CD4-positive, alpha-beta T cell treated with Interleukin-15 for 4 hours (primary cell): ENCODE measurements around the gene VPS13D.
A peak's percentile ranks its signal among the peaks of the same experiment; 100 is the strongest.
"Not testable (repeated sequence)": the region's sequence is repeated elsewhere in the genome, so short reads cannot be mapped to it uniquely, and the experiment has no call there.

Experiments
- DNase-seq: peaks from one replicate; pipeline ENCODE4 v3.0.0-alpha.2; 2020; ENCODE audit warnings: low spot score

Gene VPS13D

DNA sequence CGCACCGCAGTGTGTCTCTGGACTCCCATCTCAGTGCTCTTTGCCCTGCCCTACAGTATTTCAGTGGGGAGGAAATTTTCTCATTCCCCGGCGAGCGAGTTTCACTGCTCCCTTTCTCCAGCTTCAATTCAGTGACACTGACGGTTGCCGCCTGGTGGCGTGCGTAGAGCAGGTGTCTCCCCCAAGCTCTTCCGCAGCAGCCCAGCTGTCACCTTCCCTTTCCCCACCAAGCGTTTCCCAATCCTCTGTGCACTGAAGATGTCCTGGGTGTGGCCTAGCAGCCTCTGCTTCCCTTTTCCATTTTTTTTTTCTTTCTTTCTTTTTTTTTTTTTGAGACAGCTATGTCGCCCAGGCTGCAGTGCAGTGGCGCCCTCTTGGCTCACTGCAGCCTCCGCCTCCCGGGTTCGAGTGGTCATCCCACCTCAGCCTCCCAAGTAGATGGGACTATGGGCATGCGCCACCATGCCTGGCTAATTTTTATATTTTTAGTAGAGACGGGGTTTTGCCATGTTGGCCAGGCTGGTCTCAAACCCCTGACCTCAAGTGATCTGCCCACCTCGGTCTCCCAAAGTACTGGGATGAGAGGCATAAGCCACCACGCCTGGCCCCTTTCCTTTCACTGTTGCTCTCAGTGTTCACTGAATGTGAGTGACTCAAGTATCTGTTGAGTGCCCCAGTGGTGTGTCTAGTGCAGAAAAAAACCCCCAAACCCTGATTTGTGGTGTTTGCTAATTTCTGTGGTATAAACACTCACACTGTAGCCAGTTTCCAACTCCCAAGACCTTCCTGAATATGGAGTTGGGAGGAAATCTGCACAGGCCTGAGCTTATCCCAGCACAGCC is 33.0 kb upstream of the VPS13D start:
- DNase-seq, result no peak

DNA sequence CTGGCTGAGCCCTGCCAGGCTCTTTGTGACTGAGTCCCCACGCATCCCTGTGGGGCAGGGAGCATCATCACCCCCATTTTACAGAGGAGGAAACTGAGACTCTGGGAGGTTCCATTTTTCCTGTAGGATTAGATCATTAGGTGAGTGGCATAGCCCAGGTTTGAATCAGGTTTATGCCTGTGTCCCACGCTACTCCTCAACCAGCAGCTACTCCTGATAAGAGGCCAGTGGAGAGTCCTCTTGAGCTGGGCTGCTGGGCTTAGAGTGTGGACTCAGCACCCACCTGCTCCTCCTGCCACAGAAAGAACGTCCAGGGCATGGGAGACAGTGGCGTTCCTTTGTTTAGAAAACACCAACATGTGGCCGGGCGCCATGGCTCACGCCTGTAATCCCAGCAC is 32.3 kb upstream of the VPS13D start:
- DNase-seq, result no peak

DNA sequence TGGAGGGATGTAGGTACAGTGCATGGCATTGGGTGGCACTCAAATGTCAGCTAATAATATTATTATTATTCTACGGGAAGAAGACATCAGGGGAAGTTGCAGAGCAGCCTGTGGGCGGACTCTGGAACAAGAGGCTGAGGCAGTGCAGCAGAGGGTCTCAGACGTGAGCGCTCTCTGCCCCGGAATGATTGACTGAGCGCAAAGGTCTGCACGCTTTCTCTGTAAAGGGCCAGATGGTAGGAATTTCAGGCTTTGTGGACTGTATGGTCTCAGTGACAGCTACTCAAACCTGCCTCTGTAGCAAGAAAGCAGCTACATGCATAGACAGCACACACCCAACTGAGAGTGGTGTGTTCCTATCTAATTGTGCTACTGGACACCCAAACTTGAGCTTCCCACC is 29.6 kb upstream of the VPS13D start:
- DNase-seq, result no peak

- peak; percentile 29 for DNase-seq
Measured at GRCh38 chr1:12201352-12202189, 28.3 kb upstream of the VPS13D start.

DNA sequence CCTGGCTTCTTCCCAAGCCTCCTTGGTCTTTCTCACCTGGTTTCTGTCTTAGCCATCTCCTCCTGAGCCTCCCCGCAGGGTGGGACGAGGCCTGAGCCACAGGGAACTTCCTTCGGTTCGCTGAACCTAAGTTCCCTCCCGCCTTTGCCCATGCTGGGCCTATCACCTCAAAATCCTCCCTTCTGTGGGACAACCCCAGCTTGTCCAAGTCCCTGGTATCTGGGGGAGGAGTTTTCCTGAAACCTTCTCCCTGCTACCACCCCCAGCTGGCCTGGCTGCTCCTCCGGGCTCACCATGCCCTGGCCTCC is 27.7 kb upstream of the VPS13D start:
- no peak for DNase-seq

DNA sequence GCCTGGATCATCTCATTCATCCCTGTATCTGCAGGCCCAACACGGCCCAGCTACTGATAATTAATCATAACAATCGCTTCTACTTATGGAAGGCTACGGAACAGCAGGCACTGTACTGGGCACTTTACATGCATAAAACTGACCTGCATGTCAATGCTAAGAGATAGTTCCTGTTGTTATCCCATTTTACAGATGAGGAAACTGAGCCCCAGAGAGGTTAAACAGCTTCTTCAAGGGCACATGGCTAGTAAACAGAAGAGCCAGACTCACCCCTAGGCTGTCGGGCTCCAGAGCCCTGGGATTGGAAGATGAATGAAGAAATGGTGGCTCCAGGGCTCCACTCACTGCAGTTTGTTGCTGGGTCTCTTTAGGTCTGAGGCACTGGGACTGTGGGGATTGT is 27.3 kb upstream of the VPS13D start:
- DNase-seq, result no peak

GRCh38 chr1:12203216-12204007 is 26.4 kb upstream of the VPS13D start:
- DNase-seq, result no peak

- DNase-seq, result peak; percentile 38
Measured at GRCh38 chr1:12204140-12204539, 25.7 kb upstream of the VPS13D start.

DNA sequence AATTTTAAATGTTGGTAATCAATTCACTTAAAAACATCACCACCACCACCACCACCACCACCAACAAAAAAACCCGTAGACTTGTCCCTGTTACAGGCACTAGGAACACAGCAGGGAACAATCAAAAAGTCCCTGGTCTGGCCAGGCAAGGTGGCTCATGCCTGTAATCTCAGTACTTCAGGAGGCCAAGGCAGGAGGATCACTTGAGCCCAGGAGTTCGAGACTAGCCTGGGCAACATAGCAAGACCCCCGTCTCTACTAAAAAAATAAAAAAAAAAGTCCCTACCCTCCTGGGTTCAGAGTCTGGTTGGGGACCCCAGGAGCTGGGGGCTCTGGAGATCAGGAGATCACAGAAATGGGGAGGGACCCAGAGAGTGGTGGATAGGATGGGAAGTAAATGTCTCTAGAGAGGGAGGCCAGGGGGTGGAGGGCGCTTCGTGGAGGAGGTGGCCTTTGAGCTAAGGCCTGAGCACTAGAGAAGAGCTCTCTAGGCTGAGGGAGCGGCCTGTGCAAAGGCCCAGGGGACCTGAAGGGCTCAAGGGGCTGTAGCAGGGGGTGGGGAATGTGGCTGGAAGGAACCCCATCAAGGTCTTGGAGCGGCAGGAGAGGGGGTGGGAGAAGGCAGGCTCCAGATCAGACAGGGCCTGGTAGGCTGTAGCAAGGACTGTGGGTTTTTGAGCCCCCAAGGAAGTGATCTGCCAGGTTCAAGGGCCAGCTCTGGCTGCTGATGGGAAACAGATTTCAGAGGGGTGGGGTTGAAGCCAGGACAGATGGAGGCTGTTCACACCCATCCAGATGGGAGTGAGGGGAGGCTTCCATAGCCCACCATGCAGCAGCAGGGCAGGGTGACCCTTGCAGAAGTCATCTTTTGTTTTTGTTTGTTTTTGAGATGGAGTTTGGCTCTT is 24.8 kb upstream of the VPS13D start:
- no peak for DNase-seq

DNA sequence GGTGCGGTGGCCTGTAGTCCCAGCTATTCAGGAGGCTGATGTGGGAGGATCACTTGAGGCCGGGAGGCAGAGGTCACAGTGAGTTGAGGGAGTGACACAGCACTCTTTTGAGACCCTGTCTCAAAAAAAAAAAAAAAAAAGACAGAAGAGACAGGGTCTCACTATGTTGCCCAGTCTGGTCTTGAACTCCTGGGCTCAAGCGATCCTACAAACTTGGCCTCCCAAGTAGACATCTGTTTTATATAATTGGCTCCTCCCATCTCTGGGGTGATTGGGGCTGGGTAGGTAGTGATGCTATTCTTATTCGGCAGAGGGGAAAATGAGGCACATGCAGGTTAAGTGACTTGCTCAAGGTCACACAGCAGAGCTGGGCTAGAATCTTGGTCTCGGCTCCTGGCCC is 23.6 kb upstream of the VPS13D start:
- no peak for DNase-seq

GRCh38 chr1:12206792-12207424 is 22.9 kb upstream of the VPS13D start:
- DNase-seq, result no peak

GRCh38 chr1:12208271-12208670 is 21.6 kb upstream of the VPS13D start:
- no peak for DNase-seq

DNA sequence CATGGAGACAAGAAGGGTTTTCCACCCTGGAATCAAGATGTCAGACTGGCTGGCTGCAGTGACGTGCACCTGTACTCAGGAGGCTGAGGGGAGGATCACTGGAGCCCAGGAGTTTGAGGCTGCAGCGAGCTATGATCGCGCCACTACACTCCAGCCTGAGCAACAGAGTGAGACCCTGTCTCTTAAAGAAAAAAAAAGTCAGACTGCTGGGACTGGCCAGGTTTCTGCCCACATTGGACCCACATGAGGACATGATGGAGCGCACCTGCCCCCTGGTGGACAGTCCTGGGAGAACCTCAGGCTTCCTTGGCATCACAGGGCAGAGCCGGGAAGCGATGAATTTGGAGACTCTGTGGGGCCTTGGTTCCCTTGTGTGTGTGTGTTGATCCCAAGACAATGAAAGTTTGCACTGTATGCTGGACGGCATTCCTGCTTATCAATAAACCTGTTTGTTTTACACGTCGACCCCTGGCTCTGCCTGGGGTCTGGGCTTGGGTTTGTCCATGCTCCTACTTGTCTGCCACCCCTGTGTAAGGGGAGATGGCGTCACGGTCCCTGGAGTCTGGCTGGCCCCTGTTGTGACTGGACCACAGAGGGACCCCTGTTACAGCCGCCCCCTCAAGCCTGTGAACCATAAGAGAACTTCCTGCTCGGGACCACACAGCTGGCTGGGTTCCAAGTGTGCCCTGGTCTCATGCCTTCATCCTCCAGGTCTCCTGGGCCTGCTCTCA is 20.9 kb upstream of the VPS13D start:
- peak; percentile 84 for DNase-seq

DNA sequence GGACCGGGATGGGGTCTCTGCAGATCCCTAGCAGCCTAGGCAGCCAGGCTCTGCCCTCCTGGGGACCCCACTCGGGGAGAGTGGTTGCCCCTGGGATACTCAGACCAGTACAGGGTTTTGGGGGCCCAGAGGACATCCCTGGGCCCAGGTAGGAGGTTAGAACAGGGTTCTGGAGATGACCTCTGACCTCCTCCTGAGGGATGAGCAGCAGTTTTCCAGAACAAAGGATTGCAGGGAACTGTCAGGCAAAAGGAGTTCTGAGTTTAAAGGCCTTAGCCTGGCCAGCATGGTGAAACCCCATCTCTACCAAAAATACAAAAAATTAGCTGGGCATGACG is 20.4 kb upstream of the VPS13D start:
- no peak for DNase-seq

GRCh38 chr1:12215118-12215961 is 14.5 kb upstream of the VPS13D start:
- no peak for DNase-seq

DNA sequence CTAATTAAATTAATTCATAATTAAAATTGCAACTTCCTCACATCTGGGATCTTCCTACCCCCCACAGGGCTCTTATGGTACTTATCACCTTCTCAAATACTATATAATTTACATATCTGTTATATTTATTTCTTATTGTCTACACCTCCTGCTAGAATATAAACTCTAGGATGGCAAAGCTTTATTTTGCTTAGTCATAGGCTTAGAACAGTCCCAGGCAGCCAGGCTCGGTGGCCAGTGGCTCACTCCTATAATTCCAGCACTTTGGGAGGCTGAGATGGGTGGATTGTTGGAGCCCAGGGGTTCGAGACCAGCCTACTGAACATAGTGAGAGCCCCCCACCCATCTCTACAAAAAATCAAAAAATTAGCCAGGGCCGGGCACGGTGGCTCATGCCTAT is 10.0 kb upstream of the VPS13D start:
- DNase-seq, result no peak

GRCh38 chr1:12220890-12221289 is 8.9 kb upstream of the VPS13D start:
- DNase-seq, result no peak

GRCh38 chr1:12222700-12223099 is 7.1 kb upstream of the VPS13D start:
- not testable (repeated sequence) for DNase-seq

DNA sequence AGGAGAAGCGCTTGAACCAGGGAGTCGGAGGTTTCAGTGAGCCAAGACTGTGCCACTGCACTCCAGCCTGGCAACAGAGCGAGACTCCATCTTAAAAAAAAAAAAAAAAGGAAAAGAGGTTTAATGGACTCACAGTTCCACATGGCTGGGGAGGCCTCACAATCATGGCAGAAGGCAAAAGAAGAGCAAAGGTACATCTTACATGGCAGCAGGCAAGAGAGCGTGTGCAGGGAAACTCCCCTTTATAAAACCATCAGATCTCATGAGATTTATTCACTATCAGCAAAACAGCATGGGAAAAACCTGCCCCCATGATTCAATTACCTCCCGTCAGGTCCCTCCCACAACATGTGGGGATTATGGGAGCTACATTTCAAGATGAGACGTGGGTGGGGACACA is 5.7 kb upstream of the VPS13D start:
- not testable (repeated sequence) for DNase-seq

GRCh38 chr1:12228979-12229378 is 851 bp upstream of the VPS13D start:
- DNase-seq, result no peak
